ENCODE data around the gene OAS3.

- TF ChIP-seq EZH2 (IDR thresholded peaks at IDR 0.05; ENCODE audit: low read length, unreplicated experiment) (no peak), CTCF (conservative IDR thresholded peaks at IDR 0.05; ENCODE audit: low read depth, low read length) (no peak), EZH2phosphoT487 (IDR thresholded peaks at IDR 0.05; ENCODE audit: borderline replicate concordance, low read length) (no peak)
Observed at GRCh38 chr12:112948806-112949205, 10.5 kb downstream of the OAS3 start.
